Activated CD8-positive, alpha-beta memory T cell treated with anti-CD3 and anti-CD28 coated beads, Interleukin-2, amount 50 U/mL, for 1 hour (primary cell): ENCODE data around the gene HSPB6.

Source experiments
- DNase-seq: peaks from one replicate; pipeline ENCODE4 v3.0.0-alpha.2; 2020; ENCODE audit errors: extremely low read depth

Gene HSPB6

DNA sequence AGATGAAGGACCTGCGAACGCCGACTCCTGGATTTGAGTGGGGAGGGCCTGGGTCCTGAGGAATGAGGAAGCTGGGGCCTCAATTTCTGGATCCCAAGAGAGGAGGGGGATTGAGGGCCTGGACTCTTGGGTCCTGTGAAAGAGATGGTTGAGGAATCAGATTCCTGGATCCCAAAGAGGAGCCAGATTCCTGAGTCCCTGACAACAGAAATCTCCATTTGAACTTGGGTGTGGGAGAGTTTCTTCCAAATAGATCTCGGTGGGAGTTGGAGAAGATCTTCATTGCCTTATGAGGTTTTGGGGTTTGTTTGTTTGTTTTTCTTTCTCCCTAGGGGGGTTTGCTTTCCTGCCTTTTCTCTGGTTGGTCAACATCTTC, 10.8 kb downstream of the HSPB6 start:
- DNase-seq, result no peak

DNA sequence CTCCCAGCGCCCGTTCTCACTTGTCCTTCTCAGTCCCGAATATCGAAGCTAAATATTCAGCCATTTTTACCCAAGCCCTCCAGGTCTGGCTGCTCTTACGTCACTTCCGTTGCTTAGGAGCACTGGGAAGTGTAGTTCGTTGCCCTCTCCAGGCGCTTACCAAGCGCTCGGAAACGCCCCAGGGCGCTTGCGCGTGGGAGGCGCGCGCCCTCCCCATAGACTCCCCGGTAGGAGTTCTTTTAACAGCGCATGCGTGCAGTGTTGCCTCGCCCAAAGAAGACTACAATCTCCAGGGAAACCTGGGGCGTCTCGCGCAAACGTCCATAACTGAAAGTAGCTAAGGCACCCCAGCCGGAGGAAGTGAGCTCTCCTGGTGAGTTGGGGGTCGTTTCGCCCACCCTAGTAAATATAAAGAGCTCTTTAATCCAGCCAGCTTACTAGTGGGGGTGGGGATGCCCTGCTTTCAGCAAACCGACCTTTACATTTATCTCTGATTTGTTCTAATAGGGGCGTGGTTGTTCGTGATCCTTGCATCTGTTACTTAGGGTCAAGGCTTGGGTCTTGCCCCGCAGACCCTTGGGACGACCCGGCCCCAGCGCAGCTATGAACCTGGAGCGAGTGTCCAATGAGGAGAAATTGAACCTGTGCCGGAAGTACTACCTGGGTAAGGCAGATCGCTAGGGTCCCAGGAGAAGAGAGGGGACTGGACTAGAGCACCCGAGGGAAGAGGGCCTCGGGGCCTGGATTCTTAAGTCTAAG, 11.3 kb downstream of the HSPB6 start, which contains the start of the genes PSENEN and U2AF1L4:
TSS of gene PSENEN (plus strand) at position 324 of the 759 bp plus-strand sequence. CDS start at position 604, 280 bp downstream.
TSS of gene U2AF1L4 (minus strand) at position 91 of the 759 bp plus-strand sequence. CDS start at position 64, 27 bp downstream.
- DNase-seq, result peak; percentile 92

DNA sequence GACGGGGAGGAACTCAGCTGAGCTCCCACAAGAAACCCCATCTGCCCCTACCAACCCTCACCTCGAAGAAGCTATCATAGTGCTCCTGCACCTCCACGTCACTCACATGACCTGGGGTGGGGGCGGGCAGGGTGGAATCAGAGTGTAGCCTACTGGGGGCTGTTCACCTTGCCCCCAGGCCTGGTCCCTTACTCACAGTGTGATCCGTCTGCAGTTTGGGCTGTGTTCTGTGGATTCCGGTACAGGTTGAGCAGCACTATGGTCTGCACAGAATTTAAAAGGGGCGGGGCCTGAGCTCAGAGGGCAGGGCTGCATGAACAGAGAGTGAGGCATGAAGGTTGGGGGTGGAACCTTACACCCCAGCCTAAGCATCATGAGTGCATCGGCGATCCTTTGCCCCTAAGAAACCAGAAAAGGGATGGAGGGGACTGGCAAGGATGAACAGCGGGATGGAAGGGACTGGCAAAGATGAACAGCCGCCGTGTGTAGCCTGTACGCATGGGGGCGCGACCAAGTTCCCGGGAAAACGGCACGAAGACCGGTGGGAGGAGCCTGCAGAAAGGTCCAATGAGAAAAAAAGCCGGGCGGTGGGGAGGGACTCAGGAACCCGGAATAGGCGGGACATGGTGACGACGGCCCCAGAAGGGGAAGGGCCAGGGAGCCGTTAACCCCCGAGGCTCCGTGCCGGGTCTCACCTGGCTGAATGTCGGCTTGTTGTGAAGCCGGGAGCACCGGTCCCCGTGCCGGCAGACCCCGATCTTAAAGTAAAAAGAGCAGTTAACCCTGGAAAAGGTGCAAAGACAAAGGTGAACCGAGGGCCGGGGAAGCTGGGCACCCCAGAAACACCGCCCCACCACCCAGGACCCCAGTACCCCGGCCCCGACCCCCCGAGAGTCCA, 12.2 kb downstream of the HSPB6 start:
- peak; percentile 89 for DNase-seq

DNA sequence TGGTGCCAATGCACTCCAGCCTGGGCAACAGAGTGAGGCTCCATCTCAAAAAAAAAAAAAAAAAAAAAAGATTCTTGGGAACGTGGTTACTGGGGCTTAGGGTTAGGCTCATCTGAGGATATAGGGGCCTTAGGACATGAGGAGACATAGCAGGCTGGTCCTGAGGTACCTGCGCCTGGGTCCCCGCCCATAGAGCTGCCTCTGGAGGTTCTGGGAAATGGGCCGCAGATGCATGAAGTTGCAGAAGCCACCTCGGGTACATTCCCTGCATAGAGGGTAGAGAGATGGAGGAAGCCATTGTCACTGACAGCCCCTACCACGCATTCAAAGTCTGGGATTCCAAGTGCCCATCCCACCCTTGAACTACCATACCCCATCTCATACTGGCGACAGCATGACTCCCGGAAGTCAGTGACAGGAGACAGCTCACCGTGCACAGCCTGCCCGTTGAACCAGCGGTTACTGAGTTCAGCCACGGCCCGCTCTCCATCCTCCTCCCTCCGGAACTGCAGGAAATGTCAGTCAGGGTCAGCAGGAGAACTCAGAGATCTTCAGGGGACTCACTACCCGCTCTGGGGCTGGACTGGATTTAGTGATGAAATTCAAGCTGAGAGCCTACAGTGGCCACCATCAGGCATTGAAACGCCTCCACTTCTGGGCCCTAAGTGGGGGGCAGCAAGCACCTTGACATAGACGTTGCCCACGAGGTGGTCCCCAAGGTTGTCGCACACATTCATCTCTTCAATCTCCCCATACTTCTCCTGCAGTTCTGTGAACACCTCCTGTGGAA, 13.0 kb downstream of the HSPB6 start:
- DNase-seq, result no peak

- no peak for DNase-seq
Measured at GRCh38 chr19:35742121-35742724, 14.6 kb downstream of the HSPB6 start, which contains the start of gene IGFLR1. Gene IGFLR1, minus strand, starts transcription at chr19:35742452. Its CDS starts 1,272 bp downstream, at chr19:35741180.

DNA sequence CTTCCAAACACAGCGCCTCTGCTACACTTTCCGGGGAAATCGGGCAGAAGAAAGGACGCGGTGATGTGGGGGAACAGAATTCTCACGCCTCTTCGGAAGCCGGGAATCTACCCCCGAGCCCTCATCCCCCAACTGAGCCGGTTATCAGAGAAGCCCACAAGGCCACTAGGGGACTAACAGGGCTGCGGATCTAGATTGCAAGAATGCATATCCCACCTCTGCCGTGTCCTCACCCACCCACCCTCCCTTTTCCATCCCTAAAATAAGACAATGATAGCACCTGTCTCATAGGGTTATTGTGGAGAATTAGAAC, 15.7 kb downstream of the HSPB6 start:
- no peak for DNase-seq

GRCh38 chr19:35740423-35741202, 16.2 kb downstream of the HSPB6 start:
- DNase-seq, result peak; percentile 91

DNA sequence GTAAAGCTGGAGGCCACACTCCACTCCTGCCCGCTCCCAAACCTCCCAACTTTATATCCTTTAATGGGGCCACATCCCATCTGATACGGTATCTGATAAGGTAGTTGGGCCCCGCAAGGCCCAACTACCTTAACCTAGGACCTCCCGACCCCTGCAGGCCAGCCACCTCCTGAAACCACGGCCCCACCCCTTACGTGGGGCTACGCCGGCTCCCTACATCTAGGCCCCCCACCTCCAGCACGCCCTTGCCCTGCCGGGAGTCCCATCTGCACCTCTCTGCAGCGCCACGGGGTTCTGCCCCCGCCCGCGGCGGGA, 16.8 kb downstream of the HSPB6 start:
- DNase-seq, result no peak

- DNase-seq, result no peak
Measured at GRCh38 chr19:35739275-35740107, 17.3 kb downstream of the HSPB6 start.

DNA sequence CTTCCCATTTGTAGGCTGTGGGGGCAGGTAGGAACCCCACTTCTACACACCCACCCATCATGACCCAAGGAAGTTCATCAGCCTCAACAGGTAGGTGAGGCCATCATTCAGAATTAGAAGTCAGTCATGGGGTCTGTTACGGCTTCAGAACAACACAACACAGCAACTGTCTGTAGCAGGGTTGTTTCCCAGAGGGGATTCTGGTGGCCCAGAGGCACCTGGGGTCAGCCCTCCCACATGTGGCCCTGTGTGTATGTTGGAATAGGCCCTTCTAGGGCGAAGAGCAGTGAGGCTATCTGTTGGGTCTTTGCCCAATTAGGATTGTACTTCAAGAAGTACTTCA, 18.0 kb downstream of the HSPB6 start:
- DNase-seq, result no peak

DNA sequence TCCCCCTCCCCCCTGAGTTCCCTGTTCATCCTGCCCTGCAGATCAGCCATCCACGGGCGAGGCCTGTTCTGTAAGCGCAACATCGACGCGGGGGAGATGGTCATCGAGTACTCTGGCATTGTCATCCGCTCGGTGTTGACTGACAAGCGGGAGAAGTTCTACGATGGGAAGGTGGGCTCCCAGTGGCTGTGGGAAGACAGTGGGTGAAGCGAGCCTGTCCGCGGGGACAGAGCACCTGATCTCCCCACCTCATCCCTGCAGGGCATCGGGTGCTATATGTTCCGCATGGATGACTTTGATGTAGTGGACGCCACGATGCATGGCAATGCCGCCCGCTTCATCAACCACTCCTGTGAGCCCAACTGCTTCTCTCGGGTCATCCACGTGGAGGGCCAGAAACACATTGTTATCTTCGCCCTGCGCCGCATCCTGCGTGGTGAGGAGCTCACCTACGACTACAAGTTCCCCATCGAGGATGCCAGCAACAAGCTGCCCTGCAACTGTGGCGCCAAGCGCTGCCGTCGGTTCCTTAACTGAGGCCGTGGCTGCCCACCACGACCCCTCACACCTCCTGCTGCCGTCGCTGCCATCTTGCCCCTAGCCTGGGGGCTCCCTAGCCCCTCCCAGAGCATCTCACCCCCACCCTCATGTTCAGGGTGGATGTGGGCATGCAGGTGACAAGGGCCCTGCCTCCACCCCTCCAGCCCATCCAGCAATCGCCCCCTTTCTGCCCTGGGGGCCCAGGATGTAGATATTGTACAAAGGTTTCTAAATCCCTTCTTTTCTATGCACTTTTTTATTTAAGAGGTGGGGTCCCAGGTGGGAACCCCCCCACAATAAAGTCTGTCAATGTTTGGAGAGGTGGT, 18.6 kb downstream of the HSPB6 start:
- no peak for DNase-seq

GRCh38 chr19:35736913-35737886, 19.6 kb downstream of the HSPB6 start:
- no peak for DNase-seq

GRCh38 chr19:35734889-35735288, 21.9 kb downstream of the HSPB6 start:
- no peak for DNase-seq

DNA sequence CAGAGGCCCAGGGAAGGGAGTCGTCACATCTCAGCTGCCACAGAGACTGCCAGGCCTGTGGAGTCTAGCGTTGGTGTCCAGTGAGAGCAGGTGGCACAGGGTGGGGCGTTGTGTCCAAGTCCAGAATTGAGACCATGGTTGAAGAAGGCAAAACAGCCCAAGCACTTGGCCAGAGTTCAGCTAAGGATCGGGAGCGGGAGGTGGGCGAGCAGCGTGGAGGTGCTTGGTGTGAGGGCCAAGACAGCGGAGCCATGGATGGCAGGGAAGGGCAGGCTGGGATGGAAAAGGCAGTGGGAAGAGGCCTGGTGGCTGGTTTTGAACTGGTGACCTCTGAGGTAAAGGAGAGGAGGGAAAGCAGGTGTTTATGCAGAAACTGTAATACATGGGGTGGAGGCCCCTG, 22.6 kb downstream of the HSPB6 start:
- no peak for DNase-seq

- no peak for DNase-seq
Measured at GRCh38 chr19:35733180-35734125, 23.4 kb downstream of the HSPB6 start.

DNA sequence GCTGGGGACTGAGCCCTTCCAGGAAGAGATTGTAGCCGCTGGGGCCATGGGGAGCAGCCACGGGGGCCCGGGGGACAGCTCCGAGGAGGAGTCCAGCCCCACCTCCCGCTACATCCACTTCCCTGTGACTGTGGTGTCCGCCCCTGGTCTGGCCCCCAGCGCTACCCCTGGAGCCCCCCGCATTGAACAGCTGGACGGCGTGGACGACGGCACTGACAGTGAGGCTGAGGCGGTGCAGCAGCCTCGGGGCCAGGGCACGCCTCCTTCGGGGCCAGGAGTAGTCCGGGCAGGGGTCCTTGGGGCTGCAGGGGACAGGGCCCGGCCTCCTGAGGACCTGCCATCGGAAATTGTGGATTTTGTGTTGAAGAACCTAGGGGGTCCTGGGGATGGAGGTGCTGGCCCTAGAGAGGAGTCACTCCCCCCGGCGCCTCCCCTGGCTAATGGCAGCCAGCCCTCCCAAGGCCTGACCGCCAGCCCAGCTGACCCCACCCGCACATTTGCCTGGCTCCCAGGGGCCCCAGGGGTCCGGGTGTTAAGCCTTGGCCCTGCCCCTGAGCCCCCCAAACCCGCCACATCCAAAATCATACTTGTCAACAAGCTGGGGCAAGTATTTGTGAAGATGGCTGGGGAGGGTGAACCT, 24.2 kb downstream of the HSPB6 start:
- no peak for DNase-seq
